ENCODE results near the gene PCED1B.

Gene PCED1B

GRCh38 chr12:47120736-47121135 lies 41.3 kb downstream of the PCED1B start:
- no peak for DNase-seq (ENCODE audit: low read depth)

DNA sequence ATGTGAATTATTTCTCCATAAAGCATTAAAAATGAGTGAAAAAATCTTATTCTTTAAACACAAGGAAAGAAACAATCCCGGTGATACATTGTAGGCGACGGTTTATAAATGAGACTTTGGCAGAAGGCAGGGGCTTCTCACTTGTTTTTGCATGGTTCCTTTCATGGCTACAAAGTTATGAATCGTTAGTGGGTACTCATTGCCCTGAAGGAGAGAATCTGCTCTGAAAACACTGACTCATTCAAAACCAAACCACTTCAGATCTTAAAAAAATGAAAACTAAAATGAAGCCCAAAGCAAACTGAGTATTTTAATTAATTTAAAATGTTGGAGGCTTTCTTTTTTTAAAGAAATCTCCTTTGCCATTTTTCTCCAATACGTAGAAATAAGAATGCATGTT lies 41.7 kb downstream of the PCED1B start:
- DNase-seq (ENCODE audit: low read depth) = no peak

- DNase-seq (ENCODE audit: low read depth) = no peak
Measured at GRCh38 chr12:47122602-47123001, 43.2 kb downstream of the PCED1B start.

GRCh38 chr12:47123730-47124129 lies 44.3 kb downstream of the PCED1B start:
- DNase-seq (ENCODE audit: low read depth) = no peak

GRCh38 chr12:47124451-47124850 lies 45.0 kb downstream of the PCED1B start:
- peak; percentile 7 for DNase-seq (ENCODE audit: low read depth)

- no peak for DNase-seq (ENCODE audit: low read depth)
Measured at GRCh38 chr12:47126246-47126645, 46.8 kb downstream of the PCED1B start.

- DNase-seq (ENCODE audit: low read depth) = no peak
Measured at GRCh38 chr12:47131011-47131410, 51.6 kb downstream of the PCED1B start.

GRCh38 chr12:47134005-47134404 lies 54.6 kb downstream of the PCED1B start:
- no peak for DNase-seq (ENCODE audit: low read depth)

DNA sequence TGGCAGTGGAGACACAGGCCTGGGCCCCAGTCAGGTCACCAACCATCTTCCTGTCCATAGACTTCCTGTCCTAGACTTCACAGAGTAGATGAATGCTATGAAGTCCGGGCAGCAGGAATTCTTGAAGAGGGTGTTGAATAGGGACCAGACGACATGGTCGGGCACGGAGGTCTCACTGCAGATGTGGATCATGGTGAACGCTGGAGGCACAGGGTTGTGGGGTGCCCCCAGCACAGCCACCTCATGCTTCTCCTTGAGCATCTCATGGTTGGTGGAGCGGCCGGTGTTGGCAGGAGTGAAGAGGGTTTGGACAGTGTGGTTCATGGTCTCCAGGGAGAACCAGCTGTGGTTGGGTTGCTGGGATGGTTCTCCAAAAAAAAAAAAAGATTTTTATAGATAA lies 56.2 kb downstream of the PCED1B start:
- DNase-seq (ENCODE audit: low read depth) = no peak

- DNase-seq (ENCODE audit: low read depth) = no peak
Measured at GRCh38 chr12:47139000-47139681, 59.7 kb downstream of the PCED1B start.

DNA sequence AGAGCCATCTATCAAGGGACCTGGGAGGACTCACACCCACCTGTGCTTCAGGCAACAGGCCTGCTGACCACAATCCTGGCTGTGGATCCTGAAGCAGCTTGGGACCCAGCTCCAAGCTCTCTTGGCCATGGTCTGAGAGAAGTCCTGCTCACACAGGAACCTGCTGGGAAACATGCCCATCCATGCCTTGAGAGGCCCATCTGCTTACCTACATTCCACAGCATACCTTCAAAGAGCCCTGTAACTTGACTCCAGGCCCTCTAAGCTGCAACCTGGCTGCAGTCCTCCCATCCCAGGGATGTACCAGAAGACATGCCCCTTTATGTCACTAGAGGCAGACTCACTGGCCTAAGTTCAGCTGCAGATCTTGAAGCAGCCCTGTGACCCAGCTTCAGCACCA lies 62.0 kb downstream of the PCED1B start:
- no peak for DNase-seq (ENCODE audit: low read depth)

- no peak for DNase-seq (ENCODE audit: low read depth)
Measured at GRCh38 chr12:47144769-47145168, 65.3 kb downstream of the PCED1B start.

- no peak for DNase-seq (ENCODE audit: low read depth)
Measured at GRCh38 chr12:47145188-47145587, 65.8 kb downstream of the PCED1B start.

DNA sequence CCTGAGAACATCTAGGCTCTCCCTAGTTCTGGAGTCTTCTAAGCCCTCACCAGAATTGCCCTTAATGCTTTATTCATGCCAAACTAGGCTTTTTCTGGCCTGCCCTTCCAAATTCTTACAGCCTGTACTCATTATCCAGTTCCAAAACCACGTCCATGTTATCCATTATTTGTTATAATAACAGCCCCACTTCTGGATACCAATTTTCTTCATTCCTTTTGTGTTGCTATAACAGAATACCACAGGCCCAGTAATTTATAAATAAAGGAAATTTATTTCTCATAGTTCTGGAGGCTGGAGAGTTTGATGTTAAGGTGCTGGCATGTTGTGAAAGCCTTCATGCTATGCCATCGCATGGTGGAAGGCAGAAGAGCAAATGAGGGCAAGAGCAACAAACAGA lies 68.3 kb downstream of the PCED1B start:
- no peak for DNase-seq (ENCODE audit: low read depth)

DNA sequence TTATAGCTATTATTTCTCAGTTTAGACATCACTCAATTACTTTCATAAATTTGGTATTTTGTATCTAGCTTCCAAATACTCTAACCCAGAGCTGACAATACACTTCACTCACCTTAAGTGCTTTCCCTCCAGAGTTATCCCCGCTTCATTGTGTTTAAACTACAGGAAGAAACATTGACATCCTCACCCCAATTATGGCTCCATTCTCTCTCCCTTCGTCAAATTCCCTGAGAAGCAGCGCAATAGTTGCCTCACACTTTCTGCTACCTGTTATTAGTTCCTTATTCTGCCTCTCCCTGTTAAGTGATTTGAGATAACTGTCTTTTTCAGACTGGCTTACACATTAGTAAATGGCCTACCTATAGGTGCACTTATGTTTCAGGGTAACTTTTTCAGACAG lies 69.7 kb downstream of the PCED1B start:
- DNase-seq (ENCODE audit: low read depth) = no peak

- no peak for DNase-seq (ENCODE audit: low read depth)
Measured at GRCh38 chr12:47152095-47152494, 72.7 kb downstream of the PCED1B start.

DNA sequence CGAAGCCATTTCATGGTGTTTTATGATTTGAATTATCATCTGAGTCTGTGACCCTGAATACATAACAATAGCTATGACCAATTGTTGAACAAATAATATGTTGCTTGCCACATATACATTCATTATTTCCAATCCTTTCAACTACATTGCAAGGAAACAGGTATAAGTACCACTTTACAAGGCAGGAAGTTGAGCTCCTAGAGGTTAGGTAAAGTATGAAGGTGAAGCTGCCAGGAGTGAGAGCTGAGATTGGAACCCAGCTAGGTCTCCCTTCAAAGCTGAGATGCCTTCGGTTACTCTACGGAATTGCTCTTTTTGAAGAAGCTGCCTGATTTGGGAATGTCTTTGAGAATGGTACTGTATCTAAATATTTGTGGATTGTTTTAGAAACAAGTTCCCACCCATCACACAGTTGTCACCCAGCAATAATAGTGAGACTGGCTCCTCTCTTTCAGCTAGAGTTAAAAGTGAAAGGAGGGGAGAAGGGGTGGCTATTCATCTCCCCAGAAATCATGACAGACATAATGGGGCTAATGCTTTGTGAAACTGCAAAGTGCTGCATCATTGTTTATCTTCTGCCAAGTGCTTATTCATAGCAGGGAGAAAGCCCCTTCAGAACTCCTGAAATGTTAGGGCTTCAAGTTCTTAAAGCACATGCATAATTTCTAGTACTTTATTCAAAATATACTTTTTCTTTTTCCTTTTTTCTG lies 76.2 kb downstream of the PCED1B start:
- no peak for DNase-seq (ENCODE audit: low read depth)

GRCh38 chr12:47156167-47156736 lies 76.8 kb downstream of the PCED1B start:
- DNase-seq (ENCODE audit: low read depth) = no peak

GRCh38 chr12:47158792-47159191 lies 79.4 kb downstream of the PCED1B start:
- DNase-seq (ENCODE audit: low read depth) = no peak

DNA sequence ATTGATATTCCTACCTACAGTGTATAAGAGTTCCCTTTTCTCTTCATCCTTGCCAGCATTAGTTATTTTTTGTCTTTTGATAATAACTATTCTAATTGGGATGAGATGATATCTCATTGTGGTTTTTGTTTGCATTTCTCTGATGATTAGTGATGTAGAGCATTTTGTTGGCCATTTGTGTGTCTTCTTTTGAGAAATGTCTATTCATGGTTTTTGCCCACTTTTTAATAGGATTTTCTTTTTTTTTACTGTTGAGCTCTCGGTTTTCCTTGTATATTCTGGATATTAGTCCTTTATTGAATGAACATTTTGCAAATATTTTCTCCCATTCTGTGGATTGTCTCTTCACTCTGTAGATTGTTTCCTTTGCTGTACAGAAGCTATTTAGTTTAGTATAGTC lies 79.9 kb downstream of the PCED1B start:
- no peak for DNase-seq (ENCODE audit: low read depth)

DNA sequence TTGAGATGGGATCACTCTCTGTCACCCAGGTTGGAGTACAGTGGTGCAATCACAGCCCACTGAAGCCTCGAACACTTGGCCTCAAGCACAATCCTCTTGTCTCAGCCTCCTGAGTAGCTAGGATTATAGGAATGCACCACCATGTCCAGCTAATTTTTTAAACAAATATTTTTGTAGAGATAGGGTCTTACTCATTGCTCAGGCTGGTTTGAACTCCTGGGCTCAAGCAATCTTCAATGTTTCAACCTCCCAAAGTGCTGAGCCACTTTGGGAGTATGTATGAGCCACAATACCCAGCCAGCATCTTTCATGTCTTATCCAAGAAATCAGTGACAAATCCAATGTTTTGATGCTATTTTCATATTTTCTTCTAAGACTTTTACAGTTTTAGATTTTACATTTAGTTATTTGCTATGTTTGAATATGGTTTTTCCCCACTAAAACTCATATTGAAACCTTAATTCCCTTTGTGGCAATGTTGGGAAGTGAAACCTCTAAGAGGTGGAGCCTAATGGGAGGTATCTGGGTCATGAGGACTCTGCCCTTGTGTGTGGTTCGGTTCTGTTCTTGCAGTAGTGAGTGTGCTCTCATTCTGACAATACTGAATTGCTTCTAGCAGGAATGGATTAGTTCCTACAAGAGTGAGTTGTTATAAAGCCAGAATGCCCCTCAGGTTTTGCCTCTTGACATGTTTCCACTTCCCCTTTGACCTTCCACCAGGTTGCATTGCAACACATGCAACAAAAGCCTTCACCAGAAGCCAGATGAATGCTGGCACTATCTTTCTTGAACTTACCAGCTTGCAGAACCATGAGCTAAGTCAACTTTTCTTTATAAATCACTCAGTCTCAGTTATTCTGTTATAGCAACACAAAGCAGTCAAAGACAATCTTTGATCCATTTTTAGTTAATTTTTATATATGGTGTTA lies 81.2 kb downstream of the PCED1B start:
- no peak for DNase-seq (ENCODE audit: low read depth)

DNA sequence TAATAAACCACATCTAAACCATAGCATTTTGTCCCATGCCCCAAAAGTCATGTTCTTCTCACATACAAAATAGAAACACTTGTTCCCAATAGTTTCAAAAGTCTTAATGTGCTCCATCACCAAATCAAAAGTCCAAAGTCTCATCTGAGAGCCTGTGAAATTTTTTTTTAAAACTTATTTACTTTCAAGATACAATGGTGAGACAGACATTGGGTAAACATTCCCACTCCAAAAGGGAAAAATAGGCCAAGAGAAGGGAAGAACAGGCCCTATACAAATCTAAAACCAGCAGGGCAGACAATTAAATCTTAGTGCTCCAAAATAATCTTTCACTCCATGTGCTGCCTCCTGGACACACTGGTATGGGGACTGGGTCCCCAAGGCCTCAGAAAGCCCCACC lies 84.7 kb downstream of the PCED1B start:
- DNase-seq (ENCODE audit: low read depth) = no peak
